WTC11 (cell line): ENCODE results near the gene ATG2B. TPM values are rescaled to one million over a fixed set of nuclear protein-coding genes. Genes with fewer than 3 reads are reported as not detected.

ENCODE experiments used
- ATAC-seq: fragments of 200-7000 bp; cut with Tn5 transposase; 2 replicates; pipeline ENCODE4 v1.10.0; 2021; ENCODE audit warnings: mild to moderate bottlenecking, moderate library complexity
- CTCF ChIA-PET: fragments of 300-600 bp; sonication (Branson Sonifier 250); formaldehyde crosslinking; loops from one replicate; lab custom pipeline; 2021; ENCODE audit warnings: antibody characterized with exemption; lab: Charles Lee
- POLR2A ChIA-PET: fragments of 350-600 bp; sonication (Branson Sonifier 250); formaldehyde crosslinking; loops from one replicate; lab custom pipeline; 2021; ENCODE audit warnings: antibody characterized with exemption; lab: Charles Lee
- DNase-seq: peaks from one replicate; pipeline ENCODE4 v3.0.0; 2021; ENCODE audit warnings: low spot score
- H3K27ac Mint-ChIP-seq: 2 replicates; pipeline ENCODE4 v1.8.0; 2021; ENCODE audit warnings: mixed read lengths
- H3K27me3 Mint-ChIP-seq: 2 replicates; pipeline ENCODE4 v1.8.0; 2021; ENCODE audit warnings: low read depth, mild to moderate bottlenecking, moderate library complexity, mixed read lengths
- H3K36me3 Mint-ChIP-seq: 2 replicates; pipeline ENCODE4 v1.8.0; 2021; ENCODE audit warnings: mixed read lengths
- H3K4me1 Mint-ChIP-seq: 2 replicates; pipeline ENCODE4 v1.8.0; 2022; ENCODE audit warnings: mixed read lengths
- H3K4me3 Mint-ChIP-seq: 2 replicates; pipeline ENCODE4 v1.8.0; 2021; ENCODE audit warnings: mild to moderate bottlenecking, moderate library complexity, mixed read lengths
- H3K9me3 Mint-ChIP-seq: 2 replicates; pipeline ENCODE4 v1.8.0; 2021; ENCODE audit warnings: mixed read lengths
- EMX1 ChIP-seq: fragments of 250-450 bp; sonication (Bioruptor Pico); IDR thresholded peaks from 2 replicates; pipeline ENCODE4 v1.8.0; 2021; ENCODE audit warnings: mild to moderate bottlenecking
- FOXK1 ChIP-seq: sonication (generic); formaldehyde crosslinking; IDR thresholded peaks from 2 replicates; pipeline ENCODE4 v1.8.0; 2022; ENCODE audit warnings: mild to moderate bottlenecking, moderate library complexity, missing genetic modification reagents
- FOXP1 ChIP-seq: sonication (generic); formaldehyde crosslinking; IDR thresholded peaks from 2 replicates; pipeline ENCODE4 v1.8.0; 2022; ENCODE audit warnings: missing genetic modification reagents, mild to moderate bottlenecking, moderate library complexity, borderline replicate concordance
- JAZF1 ChIP-seq: fragments of 250-450 bp; sonication (Bioruptor Pico); IDR thresholded peaks from 2 replicates; pipeline ENCODE4 v1.9.0; 2021; ENCODE audit warnings: moderate library complexity, mild to moderate bottlenecking, inconsistent platforms
- JUN ChIP-seq: sonication (generic); formaldehyde crosslinking; IDR thresholded peaks from 2 replicates; pipeline ENCODE4 v1.8.0; 2023; ENCODE audit warnings: mild to moderate bottlenecking, missing genetic modification reagents
- total RNA-seq: library from RNA; stranded (reverse); gene quantifications from 3 replicates; pipeline ENCODE4 v1.2.3, GENCODE V29; 2021
- TF ChIP-seq, protein P1 (sequence below): sonication (generic); formaldehyde crosslinking; IDR thresholded peaks from 2 replicates; pipeline ENCODE4 v1.8.1; 2022; ENCODE audit warnings: low read depth, mild to moderate bottlenecking, moderate library complexity, missing genetic modification reagents, borderline replicate concordance
- TF ChIP-seq, protein P2 (sequence below): sonication (generic); formaldehyde crosslinking; IDR thresholded peaks from 2 replicates; pipeline ENCODE4 v1.8.1; 2023; ENCODE audit warnings: mild to moderate bottlenecking, missing genetic modification reagents
- TF ChIP-seq, protein P3 (sequence below): sonication (generic); formaldehyde crosslinking; IDR thresholded peaks from 2 replicates; pipeline ENCODE4 v1.8.0; 2023; ENCODE audit warnings: mild to moderate bottlenecking, missing genetic modification reagents
- TF ChIP-seq, protein P4 (sequence below): fragments of 250-450 bp; sonication (Bioruptor Pico); IDR thresholded peaks from 2 replicates; pipeline ENCODE4 v1.9.0; 2021; ENCODE audit warnings: mild to moderate bottlenecking, borderline replicate concordance
- TF ChIP-seq, protein P5 (sequence below): fragments of 250-450 bp; sonication (Bioruptor Pico); conservative IDR thresholded peaks from 2 replicates; pipeline ENCODE4 v1.9.0; 2021; ENCODE audit warnings: mild to moderate bottlenecking
- TF ChIP-seq, protein P6 (sequence below): sonication (generic); formaldehyde crosslinking; IDR thresholded peaks from 2 replicates; pipeline ENCODE4 v1.8.0; 2022; ENCODE audit warnings: mild to moderate bottlenecking, missing genetic modification reagents
- TF ChIP-seq, protein P7 (sequence below): sonication (generic); formaldehyde crosslinking; IDR thresholded peaks from 2 replicates; pipeline ENCODE4 v1.8.1; 2023; ENCODE audit warnings: mild to moderate bottlenecking, missing genetic modification reagents

Gene ATG2B
- total RNA-seq, 1 experiment from 2014 or later: 10.3 TPM

DNA sequence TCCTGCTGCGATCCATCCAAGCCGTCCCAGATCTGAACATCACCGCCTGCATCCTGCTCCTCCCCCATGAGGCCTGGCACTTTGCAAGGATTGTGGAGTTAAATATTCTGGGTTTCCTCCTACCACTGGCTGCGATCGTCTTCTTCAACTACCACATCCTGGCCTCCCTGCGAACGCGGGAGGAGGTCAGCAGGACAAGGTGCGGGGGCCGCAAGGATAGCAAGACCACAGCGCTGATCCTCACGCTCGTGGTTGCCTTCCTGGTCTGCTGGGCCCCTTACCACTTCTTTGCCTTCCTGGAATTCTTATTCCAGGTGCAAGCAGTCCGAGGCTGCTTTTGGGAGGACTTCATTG lies 99.0 kb downstream of the ATG2B start (continued):
- TF ChIP-seq, protein P1, sequence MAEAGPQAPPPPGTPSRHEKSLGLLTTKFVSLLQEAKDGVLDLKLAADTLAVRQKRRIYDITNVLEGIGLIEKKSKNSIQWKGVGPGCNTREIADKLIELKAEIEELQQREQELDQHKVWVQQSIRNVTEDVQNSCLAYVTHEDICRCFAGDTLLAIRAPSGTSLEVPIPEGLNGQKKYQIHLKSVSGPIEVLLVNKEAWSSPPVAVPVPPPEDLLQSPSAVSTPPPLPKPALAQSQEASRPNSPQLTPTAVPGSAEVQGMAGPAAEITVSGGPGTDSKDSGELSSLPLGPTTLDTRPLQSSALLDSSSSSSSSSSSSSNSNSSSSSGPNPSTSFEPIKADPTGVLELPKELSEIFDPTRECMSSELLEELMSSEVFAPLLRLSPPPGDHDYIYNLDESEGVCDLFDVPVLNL: no peak
- TF ChIP-seq JAZF1: no peak
- TF ChIP-seq, protein P2, sequence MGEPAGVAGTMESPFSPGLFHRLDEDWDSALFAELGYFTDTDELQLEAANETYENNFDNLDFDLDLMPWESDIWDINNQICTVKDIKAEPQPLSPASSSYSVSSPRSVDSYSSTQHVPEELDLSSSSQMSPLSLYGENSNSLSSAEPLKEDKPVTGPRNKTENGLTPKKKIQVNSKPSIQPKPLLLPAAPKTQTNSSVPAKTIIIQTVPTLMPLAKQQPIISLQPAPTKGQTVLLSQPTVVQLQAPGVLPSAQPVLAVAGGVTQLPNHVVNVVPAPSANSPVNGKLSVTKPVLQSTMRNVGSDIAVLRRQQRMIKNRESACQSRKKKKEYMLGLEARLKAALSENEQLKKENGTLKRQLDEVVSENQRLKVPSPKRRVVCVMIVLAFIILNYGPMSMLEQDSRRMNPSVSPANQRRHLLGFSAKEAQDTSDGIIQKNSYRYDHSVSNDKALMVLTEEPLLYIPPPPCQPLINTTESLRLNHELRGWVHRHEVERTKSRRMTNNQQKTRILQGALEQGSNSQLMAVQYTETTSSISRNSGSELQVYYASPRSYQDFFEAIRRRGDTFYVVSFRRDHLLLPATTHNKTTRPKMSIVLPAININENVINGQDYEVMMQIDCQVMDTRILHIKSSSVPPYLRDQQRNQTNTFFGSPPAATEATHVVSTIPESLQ (CRISPR knock-in tag): no peak

DNA sequence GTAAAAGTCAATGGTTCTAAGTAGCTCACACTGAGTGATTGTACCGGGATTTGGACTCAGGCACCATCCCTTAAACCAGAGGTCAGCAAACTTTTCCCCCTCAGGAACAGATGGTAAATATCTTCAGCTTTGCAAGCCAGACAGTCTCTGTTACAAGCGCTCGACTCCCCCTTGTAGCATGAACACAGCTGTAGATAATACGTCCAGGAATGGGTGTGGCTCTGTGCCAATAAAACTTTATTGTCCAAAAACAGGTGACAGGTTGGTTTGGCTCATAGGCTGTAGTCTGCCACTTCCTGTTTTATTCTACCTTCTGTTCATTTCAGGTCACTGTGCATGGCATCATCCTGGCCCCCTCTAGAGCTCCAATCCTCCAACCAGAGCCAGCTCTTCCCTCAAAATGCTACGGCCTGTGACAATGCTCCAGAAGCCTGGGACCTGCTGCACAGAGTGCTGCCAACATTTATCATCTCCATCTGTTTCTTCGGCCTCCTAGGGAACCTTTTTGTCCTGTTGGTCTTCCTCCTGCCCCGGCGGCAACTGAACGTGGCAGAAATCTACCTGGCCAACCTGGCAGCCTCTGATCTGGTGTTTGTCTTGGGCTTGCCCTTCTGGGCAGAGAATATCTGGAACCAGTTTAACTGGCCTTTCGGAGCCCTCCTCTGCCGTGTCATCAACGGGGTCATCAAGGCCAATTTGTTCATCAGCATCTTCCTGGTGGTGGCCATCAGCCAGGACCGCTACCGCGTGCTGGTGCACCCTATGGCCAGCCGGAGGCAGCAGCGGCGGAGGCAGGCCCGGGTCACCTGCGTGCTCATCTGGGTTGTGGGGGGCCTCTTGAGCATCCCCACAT lies 99.6 kb downstream of the ATG2B start:
- H3K27ac Mint-ChIP-seq: no peak overlapping the region
- ATAC-seq (no peak; the same call in 1 of the 2 replicates), DNase-seq (no peak)
- H3K27me3 Mint-ChIP-seq: no peaks in the 10 kb centered on the region
- H3K9me3 Mint-ChIP-seq: peaks cover 5% of the 10 kb centered on the region
- TF ChIP-seq, protein P3, sequence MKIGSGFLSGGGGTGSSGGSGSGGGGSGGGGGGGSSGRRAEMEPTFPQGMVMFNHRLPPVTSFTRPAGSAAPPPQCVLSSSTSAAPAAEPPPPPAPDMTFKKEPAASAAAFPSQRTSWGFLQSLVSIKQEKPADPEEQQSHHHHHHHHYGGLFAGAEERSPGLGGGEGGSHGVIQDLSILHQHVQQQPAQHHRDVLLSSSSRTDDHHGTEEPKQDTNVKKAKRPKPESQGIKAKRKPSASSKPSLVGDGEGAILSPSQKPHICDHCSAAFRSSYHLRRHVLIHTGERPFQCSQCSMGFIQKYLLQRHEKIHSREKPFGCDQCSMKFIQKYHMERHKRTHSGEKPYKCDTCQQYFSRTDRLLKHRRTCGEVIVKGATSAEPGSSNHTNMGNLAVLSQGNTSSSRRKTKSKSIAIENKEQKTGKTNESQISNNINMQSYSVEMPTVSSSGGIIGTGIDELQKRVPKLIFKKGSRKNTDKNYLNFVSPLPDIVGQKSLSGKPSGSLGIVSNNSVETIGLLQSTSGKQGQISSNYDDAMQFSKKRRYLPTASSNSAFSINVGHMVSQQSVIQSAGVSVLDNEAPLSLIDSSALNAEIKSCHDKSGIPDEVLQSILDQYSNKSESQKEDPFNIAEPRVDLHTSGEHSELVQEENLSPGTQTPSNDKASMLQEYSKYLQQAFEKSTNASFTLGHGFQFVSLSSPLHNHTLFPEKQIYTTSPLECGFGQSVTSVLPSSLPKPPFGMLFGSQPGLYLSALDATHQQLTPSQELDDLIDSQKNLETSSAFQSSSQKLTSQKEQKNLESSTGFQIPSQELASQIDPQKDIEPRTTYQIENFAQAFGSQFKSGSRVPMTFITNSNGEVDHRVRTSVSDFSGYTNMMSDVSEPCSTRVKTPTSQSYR: no peak
- no peak for TF ChIP-seq EMX1 (CRISPR knock-in tag)
- TF ChIP-seq, protein P4, sequence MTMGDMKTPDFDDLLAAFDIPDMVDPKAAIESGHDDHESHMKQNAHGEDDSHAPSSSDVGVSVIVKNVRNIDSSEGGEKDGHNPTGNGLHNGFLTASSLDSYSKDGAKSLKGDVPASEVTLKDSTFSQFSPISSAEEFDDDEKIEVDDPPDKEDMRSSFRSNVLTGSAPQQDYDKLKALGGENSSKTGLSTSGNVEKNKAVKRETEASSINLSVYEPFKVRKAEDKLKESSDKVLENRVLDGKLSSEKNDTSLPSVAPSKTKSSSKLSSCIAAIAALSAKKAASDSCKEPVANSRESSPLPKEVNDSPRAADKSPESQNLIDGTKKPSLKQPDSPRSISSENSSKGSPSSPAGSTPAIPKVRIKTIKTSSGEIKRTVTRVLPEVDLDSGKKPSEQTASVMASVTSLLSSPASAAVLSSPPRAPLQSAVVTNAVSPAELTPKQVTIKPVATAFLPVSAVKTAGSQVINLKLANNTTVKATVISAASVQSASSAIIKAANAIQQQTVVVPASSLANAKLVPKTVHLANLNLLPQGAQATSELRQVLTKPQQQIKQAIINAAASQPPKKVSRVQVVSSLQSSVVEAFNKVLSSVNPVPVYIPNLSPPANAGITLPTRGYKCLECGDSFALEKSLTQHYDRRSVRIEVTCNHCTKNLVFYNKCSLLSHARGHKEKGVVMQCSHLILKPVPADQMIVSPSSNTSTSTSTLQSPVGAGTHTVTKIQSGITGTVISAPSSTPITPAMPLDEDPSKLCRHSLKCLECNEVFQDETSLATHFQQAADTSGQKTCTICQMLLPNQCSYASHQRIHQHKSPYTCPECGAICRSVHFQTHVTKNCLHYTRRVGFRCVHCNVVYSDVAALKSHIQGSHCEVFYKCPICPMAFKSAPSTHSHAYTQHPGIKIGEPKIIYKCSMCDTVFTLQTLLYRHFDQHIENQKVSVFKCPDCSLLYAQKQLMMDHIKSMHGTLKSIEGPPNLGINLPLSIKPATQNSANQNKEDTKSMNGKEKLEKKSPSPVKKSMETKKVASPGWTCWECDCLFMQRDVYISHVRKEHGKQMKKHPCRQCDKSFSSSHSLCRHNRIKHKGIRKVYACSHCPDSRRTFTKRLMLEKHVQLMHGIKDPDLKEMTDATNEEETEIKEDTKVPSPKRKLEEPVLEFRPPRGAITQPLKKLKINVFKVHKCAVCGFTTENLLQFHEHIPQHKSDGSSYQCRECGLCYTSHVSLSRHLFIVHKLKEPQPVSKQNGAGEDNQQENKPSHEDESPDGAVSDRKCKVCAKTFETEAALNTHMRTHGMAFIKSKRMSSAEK (CRISPR knock-in tag): no peak
- TF ChIP-seq FOXP1 (CRISPR knock-in tag): no peak
- TF ChIP-seq FOXK1: no peak
- TF ChIP-seq, protein P5, sequence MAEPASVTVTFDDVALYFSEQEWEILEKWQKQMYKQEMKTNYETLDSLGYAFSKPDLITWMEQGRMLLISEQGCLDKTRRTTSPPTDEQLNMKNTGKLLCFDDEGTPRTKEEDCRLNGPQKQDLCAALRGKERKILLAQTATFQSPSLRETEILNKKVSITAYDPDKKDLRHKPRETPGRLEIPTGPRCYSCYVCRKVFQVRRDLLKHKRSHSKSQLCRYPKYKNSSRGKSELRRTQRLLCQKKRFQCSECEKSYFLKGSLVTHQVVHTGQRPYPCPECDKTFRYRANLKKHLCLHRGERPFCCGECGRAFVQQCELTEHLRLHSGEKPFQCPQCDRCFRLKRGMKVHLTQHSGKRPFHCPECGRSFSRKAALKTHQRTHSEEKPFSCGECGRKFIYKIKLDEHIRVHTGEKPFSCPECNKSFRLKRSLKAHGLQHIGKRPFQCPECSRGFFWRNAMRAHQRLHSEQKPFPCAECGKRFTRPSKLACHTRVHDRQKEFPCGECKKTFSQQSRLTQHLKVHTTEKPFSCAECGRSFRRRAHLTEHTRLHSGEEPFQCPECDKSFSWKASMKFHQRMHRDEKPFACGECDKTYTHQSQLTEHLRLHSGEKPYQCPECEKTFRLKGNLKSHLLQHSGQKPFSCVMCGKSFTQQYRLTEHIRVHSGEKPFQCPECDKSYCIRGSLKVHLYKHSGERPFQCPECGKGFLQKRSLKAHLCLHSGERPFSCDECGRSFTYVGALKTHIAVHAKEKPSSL (CRISPR knock-in tag): no peak
- no peak for TF ChIP-seq JUN (CRISPR knock-in tag)
- TF ChIP-seq, protein P2 (CRISPR knock-in tag): no peak
- TF ChIP-seq, protein P6, sequence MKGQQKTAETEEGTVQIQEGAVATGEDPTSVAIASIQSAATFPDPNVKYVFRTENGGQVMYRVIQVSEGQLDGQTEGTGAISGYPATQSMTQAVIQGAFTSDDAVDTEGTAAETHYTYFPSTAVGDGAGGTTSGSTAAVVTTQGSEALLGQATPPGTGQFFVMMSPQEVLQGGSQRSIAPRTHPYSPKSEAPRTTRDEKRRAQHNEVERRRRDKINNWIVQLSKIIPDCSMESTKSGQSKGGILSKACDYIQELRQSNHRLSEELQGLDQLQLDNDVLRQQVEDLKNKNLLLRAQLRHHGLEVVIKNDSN (CRISPR knock-in tag): no peak
- TF ChIP-seq, protein P7, sequence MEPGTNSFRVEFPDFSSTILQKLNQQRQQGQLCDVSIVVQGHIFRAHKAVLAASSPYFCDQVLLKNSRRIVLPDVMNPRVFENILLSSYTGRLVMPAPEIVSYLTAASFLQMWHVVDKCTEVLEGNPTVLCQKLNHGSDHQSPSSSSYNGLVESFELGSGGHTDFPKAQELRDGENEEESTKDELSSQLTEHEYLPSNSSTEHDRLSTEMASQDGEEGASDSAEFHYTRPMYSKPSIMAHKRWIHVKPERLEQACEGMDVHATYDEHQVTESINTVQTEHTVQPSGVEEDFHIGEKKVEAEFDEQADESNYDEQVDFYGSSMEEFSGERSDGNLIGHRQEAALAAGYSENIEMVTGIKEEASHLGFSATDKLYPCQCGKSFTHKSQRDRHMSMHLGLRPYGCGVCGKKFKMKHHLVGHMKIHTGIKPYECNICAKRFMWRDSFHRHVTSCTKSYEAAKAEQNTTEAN (CRISPR knock-in tag): no peak
- no peak overlapping the region for H3K4me3 Mint-ChIP-seq
- H3K4me1 Mint-ChIP-seq: no peaks in the 10 kb centered on the region
- no peaks in the 10 kb centered on the region for H3K36me3 Mint-ChIP-seq
- CTCF ChIA-PET: interaction anchor here (0.7 to 6.5 kb wide), 2 partner anchors 159 to 164 kb away, joined by 3 to 53 read pairs; no protein-coding TSS in a partner anchor
- POLR2A ChIA-PET: no interaction called here
